ENCODE results near the gene NPB.

Gene NPB

DNA sequence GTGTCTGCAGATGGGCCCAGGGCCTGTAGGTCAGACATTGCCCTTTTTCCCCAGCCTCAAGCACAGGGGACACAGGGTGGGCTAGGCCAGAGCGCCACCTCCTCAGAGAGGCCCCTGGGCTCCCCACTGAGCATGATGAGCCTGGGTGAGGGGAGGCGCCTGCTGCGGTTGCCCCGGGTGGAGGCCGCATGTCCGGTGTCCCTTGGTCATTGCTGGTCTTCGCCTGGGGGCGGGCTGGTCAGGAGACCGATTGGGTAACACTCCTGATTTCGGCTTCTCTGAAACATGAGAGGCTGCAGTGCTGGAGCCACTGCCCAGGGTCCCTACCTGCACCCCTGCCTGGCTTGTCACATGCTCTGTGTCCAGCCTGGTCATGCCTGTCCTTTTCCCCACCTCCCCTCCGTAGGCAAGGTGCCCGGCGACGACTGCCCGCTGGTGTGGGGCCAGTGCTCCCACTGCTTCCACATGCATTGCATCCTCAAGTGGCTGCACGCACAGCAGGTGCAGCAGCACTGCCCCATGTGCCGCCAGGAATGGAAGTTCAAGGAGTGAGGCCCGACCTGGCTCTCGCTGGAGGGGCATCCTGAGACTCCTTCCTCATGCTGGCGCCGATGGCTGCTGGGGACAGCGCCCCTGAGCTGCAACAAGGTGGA, 2.4 kb upstream of the NPB start:
- FAIRE-seq: no peak

DNA sequence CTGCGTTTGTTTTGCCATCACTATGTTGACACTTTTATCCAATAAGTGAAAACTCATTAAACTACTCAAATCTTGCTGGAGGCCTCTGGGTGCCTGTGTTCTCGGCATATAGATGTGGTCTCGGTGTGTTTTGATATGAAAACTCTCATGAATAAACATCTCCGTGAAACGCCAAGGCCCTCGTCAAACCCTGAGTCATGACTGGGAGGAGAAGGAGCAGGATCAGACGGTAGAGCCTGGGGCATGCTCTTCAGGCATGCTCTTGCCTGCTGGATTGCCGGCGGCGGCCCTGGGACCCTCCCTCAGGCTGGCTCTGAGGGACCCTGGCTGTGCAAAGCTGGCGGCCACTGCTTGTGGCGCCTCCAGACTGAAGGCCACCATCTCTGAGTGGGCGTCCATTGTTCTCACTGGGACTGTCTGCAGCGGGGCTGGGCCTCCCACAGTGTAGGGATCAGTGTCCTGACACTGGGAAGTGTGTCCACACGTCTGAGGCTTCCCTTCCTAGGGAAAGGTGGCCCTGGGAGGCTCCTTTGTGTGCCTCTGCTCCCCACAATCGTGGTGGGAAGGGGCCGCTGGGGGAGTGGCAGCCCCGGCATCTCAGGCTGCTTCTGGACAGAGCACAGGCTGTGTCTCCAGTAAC, 1.7 kb upstream of the NPB start:
- FAIRE-seq: no peak

DNA sequence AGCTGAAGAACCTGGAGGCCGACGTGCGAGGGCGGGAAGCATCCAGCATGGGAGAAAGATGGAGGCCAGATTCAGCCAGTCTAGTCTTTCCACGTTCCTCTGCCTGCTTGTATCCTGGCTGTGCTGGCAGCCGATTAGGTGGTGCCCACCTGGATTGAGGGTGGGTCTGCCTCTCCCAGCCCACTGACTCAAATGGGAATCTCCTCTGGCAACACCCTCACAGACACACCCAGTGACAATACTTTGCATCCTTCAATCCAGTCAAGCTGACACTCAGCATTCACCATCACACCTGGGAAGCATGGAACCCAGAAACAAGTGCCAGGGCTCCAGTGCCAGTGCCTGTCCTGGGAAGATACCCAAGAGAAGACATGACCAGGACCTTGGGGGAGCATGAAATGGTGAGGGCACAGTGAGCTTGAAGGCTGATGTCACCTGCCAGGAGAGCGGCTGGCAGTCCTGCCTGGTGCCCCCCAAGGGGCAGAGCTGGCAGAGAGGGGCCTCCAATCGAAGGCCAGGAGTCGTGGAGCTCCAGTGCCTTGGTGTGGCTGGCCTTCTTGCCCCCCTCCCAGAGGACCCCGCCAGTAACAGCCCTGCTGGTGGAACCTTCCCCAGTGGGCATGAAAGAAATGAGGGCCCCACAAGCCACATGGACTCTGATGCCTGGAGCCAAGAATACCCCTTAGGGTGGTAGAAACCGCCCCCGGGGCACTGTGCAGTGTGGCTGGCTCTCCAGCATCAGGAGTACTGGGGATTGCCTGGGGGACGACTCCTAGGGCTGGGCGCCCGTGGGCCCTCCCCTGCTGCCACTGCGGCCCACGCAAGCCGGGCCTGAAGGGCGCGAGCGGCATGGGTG, 643 bp upstream of the NPB start:
- FAIRE-seq: no peak

DNA sequence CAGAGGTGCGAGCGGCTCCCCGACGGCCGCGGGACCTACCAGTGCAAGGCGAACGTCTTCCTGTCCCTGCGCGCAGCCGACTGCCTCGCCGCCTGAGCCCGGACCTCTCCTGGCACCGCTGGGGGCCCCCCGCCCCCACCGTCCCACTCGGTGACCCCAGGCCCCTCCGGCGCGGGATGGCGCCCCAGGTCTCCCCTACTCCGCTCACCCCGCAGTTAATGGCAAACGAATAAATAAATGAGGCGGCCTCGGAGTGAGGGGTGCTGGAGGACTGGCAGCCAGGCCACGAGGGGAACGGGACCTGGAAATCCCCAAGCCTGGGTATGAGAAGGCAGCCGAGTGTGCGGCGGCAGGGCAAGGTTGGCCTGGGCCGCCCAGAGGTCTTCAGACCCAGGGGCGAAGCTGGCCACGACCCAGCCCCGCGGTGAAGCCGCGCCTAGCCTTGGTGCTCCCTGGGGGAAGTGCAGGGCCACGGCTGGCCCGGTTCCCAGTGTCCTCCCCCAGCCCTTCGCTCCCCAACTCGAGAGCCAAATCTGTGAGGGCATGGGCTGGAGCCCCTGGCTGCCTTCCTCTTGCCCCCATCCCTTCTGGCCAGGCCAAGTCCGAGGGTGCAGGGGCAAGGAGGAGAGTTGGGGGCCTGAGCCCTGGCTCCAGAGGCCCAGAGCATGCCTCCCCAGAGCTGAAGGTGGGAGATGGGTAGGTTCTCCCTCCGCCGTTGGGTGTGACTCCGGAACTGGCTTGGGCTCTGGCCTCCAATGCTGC, 796 bp downstream of the NPB start:
- no peak for FAIRE-seq

DNA sequence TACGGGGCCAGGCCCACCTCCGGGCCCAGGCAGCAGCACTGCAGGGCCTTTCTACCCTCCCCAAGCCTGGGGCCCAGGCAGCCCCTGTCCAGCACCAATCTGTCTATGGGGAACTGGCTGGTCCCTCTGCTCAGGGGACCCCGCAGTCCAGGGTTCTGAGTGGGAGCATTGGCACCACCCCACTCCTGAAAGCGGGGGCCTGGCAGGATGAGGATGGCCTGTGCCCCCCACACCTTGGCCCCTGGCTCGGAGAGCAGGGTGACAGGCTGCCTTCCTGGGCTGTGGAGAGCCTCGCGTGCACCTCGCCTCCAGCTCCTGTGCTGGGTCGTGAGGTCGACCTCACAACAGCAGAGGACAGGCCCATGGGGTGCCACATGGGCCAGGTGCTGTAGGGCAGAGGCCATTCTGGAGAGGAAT, 1.4 kb downstream of the NPB start:
- no peak for FAIRE-seq

DNA sequence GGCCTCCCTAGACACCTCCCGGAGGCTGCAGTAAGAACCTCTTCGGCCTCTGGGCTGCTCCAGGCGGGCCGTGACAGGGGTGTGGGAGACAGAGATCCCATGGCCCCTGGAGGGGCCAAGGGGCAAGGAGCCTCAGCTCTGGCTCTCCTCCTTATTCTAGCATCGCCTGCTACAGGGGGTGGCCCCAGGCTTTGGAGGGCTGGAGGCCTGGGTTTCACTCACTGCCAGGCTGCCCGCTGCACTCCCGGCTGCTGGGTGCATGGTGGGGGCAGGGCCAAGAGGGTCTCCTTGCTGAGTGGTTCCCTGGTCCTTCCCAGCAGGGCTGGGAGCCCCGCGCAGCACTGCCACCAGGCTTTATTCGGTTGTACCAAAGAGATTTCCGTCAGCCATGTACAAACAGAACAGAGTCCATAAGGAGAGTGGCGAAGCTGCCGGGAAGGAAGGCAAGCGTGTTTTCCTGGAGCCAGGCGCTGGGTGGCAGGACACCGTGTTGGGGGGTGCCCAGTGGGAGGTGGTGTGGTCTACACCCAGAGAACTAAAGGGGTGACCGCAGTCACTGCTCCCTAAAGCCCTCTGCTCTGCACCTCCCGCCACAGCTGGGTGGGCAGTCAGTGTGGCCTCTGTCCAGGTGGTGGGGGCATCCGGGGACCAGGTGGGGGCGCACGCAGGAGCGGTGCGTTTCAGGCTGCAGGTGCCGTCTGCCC, 2.0 kb downstream of the NPB start:
- no peak for FAIRE-seq

DNA sequence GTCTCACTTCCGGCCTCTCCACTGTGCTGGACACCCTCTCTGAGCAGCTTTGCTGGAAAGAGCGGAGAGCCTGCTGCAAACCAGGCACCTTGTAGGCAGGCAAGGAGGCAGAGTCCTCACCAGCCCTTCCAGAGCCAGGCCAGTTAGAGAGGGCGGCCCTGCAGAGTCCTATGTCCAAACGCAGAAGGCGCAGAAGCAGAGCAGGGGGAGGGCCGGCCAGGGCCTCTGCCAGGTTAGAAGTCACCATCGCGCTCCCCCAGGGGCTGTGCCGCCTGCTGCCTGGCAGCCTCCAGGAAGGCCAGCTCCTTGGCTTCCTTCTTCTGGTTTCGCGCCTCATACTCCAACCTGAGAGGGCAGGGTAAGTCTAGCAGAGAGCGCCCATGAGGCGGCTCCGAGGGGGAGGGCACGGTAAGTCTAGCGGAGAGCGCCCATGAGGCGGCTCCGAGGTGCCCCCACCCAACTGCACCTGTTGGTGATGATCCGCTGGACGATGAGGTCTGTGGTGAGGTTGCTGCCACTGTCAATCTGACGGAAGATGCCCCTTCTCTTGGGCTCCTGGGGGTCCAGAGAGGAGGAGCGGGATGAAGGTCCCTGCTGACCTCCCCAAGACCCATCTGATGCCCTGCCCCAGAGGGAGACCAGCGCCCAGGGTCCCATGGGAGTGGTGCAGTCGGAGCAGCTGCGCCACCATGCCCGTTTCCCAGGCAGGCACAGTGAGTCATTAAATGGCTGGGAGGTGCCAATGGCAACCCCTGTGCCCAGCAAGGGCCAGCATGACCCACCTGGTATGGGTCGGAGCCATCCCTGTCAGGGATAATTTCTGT, 2.8 kb downstream of the NPB start:
- FAIRE-seq: no peak

DNA sequence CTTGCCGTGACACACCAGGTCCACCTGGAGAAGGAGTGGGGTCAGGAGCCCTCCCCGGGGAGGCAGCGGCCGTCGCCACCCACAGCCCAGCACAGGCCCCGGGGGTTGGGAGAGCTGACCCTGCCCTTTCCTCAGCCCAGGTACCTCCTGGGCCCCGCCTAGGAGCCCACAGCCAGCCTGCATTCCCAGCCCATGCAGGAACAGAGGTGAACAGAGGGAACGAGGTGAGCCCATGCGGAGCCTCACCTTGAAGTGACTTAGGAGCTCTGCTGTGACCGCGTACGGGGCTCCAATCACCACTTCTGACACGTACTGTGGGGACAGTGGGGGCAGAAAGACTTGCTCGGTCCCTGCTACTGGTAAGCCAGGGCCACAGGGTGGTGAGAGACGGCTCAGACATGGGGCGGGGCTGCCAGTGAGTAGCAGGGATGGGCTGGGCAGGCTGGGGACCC, 3.4 kb downstream of the NPB start:
- no peak for FAIRE-seq

DNA sequence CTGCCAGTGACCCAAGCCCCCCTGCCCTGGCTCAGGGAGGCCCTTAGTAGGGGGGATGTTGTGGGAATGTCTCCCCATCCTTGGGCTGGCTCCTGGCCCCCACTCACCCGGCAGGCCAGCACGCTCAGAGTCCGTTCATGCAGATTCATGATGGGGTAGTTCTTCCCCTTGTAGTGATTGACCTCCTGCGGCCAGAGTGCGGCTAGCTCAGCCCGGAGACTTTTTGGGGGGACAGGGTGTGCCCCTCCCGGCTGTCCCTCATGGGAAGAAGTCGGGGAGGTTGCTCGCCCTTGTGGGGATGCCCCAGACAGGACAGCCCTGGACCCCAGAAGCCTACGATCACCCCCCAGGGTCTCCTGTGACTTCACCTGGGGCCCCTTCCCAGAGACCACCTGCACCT, 4.0 kb downstream of the NPB start:
- FAIRE-seq: no peak

DNA sequence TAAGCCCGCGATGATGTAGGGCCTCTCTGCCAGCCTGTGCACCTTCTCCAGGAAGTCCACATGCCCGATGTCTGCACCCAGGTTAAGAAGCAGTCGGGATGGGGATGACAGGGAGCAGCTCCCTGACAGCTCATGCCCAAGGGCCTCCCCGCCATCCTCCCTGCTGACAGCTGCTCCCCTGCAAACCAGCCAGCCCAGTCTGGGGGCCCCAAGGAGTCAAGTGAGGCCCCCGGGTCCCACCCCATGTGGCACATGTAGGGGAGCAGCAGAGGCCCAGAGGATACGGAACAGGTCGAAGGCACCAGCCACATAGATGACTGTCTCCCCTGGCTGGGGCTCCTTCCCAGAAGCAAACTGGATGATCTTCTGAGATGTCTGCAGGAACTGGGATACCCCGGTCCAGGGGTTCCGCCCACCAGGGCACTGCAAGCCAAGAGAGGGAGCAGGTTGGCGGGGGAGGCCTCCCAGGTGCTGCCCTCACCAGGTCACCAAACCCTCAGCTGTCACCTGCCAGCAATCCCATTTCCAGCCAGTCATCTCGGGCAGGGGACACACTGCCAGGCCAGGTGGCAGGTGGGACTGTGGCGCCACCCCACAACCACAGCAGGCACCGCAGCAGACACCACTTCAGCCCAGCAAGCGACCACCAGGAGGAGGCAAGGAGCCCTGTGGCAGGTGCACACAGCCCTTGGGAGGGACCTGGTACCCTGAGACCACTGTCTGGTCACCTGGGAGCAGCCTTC, 4.6 kb downstream of the NPB start:
- no peak for FAIRE-seq

DNA sequence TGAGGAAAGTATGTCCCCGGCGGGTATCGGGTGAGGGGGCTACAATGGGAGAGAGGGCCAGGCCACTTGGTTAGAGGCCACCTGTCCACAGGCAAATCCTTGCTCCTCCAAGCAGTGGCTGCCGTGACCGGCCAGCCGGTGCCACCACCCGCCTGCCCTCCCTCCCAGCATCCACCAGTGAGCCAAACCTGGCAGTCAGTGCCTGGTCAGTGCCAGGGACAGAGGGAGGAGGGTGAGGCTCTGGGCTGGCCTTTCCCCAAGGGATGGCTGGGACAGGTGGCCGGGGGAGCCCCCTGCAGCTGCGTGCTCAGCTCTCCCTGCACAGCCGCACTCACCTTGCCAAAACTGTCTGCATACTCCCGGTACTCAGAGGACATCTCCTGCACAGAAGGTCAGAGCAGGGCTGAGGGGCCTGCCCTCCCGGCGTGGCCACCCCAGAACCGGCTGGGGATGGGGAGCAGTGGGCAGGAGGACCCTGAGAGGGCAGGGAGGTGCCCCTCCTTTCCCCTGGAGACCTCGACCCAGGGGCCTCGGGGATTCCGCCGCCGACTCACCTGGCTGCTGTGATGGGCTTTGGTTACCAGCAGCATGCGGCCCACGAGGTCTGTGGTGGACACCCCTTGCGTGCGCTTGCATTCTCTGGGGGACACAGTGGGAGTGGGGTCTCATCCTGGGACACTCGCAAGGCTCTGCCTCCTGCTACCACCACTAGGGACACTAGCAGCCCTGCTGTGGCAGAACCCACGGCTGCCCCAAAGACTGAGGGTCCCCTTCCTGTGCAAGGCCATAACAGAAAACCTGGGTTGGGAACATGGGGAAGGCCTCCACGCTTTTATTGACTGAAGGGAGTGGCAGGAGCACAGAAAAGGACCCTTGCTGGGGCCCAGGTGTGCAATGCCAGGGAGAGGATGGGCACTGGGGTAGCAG, 5.4 kb downstream of the NPB start:
- FAIRE-seq: no peak

DNA sequence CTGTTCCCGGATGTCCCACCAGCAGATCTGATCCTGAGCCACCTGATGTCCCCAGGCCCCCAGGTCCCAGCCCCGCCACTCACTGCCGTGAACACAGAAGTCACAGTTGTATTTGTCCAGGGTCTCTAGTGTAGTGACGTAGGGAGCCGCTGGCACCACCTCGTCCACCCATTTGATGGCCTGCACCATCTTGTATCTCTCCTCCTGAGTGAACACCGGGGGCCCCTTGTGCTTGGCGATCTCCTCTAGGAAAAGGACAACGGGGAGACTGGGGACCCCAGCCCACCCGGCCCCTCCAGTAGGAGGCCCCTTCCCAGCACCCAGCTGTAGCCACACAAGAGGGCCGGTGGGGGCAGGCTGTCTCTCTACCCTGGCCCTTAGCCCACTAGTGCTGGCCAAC, 6.8 kb downstream of the NPB start:
- no peak for FAIRE-seq

DNA sequence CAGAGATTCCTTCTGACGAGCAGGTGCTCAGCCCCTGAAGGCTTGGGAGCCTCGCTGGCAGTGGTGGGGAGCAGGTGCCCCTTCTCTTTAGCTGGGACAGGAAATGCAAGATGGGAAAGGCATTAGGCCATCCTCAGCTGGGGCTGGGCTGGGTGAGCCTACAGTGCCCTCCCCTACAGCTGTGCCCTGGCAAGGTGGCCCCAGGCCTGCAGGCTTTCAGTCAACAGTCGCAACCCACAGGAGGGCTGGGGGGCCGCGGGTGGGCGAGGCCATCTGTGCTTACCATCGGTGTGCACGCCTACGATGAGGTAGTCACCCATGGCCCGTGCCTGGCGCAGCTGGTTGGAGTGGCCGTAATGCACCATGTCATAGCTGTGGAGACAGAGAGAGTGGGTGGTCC, 7.2 kb downstream of the NPB start:
- FAIRE-seq: no peak

DNA sequence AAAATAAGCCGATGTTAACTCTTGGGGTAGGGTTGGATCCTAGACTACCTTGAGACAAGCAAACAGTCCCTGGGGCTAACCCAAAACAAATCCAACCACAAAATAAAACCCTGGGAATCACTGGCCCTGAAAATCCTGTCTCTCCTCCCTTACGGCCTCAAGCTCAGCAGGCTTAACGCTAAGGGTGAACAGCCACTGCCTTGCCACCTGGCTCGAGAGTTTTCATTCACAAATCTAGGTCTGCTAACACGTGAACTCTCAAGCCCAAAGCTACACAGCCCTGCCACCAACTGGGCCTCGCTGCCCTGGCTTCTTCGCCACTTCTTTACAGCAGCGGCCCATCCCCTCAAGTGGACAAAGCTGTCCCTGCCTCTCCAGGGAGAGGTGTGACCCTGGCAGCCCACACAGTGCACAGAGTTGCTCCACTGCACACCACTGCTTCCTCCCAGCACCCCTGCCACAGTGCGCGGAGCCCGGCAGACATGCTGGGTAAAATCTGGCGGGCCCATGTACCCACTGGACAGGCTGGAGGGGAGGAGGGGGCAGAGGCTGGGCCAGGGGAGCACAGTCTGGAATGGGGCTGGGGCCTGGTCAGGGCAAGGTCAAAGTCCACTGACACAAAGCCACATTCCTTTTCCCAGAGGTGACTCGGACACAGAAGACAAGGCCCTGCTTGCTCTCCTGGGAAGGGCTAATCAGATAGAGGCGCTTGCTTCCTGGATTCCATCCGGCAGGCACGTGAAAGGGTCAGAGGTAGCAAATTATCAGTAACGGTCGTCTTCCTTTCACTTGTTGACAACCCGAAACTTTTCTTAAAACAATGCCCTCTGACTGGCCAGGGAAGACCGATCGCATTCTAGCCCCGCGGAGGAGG, 8.2 kb downstream of the NPB start:
- FAIRE-seq: no peak

DNA sequence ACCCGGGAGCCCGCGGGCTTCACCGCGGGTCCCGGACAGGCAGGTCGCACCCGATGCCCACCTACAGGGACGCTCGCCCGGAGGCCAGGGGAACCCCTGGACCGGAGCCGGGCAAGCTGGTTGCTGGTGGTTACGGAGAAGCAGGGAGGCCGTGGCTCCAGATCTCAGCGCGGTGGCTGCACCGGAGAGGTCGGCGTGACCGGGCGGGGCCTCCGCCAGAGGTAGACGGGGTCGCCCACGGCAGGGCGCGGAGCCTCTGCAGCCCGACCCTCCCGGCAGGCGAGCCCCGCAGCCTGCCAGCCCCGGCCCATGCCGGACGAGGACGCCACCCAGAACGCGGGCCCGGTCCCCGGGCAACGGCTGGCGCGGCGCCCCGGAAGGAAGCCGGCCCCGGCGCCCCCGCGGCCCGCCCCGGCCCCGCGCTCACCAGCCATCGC, 8.8 kb downstream of the NPB start:
- FAIRE-seq: no peak

DNA sequence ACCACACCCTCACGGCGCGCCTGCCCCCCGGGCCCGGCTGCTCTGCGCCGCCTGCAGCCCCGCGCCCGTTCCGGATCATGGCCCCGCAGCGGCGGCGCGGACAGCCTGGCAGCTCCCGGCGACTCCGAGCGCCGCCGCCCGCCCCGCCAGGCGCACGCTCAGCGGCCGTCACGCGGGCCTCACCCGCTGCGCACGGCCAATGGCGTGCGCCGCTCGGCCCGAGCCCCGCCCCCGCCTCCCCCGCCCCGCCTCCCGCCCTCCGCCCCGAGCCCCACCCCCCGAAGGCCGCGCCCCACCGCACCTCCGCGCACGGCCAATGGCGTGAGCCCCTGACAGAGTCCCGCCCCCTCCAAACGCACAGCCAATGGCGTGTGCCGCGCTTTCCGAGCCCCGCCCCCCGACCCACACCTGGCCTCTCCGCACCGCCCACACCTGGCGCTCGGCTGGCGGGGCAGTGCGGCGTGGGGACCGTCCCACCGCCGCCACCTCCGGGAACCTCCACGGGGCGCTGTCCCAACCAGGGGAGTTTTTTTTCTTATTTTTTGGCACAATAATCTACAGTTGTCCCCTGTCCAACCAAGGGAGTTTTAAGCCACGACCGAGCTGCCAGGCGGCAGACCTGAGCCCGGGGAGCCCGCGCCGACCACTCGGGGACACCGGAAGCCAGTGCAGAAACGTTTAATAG, 9.4 kb downstream of the NPB start, which contains the start of gene PCYT2:
TSS of gene PCYT2 (minus strand) at position 123 of the 685 bp plus-strand sequence. CDS start at position 79, 44 bp downstream.
- no peak for FAIRE-seq

DNA sequence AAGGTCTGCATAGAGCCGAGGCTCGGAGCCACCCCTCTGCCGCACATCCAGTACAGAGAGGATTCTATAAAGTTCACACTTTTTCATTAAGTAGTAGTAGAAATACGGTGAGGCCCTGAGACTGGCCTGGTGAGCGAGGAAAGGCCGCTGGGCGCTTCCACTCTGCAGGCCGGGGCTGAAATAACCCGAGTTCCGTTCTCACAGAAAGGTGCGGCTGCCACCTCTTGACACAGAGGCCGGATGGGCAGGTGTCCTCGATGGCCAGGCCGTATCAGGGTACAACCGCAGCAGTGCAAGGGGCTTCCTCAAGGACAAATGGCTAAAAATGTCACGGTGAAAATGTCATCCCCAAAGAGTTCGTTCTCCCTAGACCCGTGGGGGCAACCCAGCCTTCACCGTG, 9.9 kb downstream of the NPB start:
- no peak for FAIRE-seq

Data from G401.6 (cell line).